Measurements from ENCODE around the gene DGKI.

DGKI gene

GRCh38 chr7:137546009-137546408, 300.8 kb downstream of the DGKI start:
- TF ChIP-seq L3MBTL2 (conservative IDR thresholded peaks at IDR 0.05) (no peak), FOXM1 (IDR thresholded peaks at IDR 0.05; ENCODE audit: borderline replicate concordance) (no peak), CTBP1 (IDR thresholded peaks at IDR 0.05; ENCODE audit: borderline replicate concordance) (no peak), ZNF384 (IDR thresholded peaks at IDR 0.05) (no peak), NFRKB (IDR thresholded peaks at IDR 0.05) (no peak), SP1 (IDR thresholded peaks at IDR 0.05) (no peak), ARNT (IDR thresholded peaks at IDR 0.05) (no peak), HDGF (IDR thresholded peaks at IDR 0.05; ENCODE audit: borderline replicate concordance) (no peak), FOXK2 (IDR thresholded peaks at IDR 0.05) (no peak), BHLHE40 (IDR thresholded peaks at IDR 0.05; ENCODE audit: borderline replicate concordance) (no peak), FOXA1 (IDR thresholded peaks at IDR 0.05) (no peak), TARDBP (IDR thresholded peaks at IDR 0.05) (no peak), SUZ12 (IDR thresholded peaks at IDR 0.05) (no peak), LEF1 (IDR thresholded peaks at IDR 0.05; ENCODE audit: borderline replicate concordance) (no peak)
- TF ChIP-seq, protein P1, sequence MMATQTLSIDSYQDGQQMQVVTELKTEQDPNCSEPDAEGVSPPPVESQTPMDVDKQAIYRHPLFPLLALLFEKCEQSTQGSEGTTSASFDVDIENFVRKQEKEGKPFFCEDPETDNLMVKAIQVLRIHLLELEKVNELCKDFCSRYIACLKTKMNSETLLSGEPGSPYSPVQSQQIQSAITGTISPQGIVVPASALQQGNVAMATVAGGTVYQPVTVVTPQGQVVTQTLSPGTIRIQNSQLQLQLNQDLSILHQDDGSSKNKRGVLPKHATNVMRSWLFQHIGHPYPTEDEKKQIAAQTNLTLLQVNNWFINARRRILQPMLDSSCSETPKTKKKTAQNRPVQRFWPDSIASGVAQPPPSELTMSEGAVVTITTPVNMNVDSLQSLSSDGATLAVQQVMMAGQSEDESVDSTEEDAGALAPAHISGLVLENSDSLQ (IDR thresholded peaks at IDR 0.05) = no peak
- ChIA-PET CTCF (no interaction called here), POLR2A (no interaction called here)
- no peak for DNase-seq (ENCODE audit: extremely low spot score)

- no peak for DNase-seq (ENCODE audit: extremely low spot score)
- POLR2A ChIA-PET = no interaction called here
- TF ChIP-seq TARDBP (IDR thresholded peaks at IDR 0.05) = no peak
- CTCF ChIA-PET = no interaction called here
Measured at GRCh38 chr7:137545059-137545716, 301.6 kb downstream of the DGKI start.

- no peak for DNase-seq (ENCODE audit: extremely low spot score)
- POLR2A ChIA-PET = no interaction called here
- no peak for TF ChIP-seq SP1 (IDR thresholded peaks at IDR 0.05)
- TF ChIP-seq LEF1 (IDR thresholded peaks at IDR 0.05; ENCODE audit: borderline replicate concordance) = no peak
- TF ChIP-seq L3MBTL2 (conservative IDR thresholded peaks at IDR 0.05) = no peak
- TF ChIP-seq SUZ12 (IDR thresholded peaks at IDR 0.05) = no peak
- TF ChIP-seq ZNF384 (IDR thresholded peaks at IDR 0.05) = no peak
- no peak for TF ChIP-seq FOXA1 (IDR thresholded peaks at IDR 0.05)
- TF ChIP-seq FOXM1 (IDR thresholded peaks at IDR 0.05; ENCODE audit: borderline replicate concordance) = no peak
- TF ChIP-seq, protein P1 (IDR thresholded peaks at IDR 0.05) = no peak
- no peak for TF ChIP-seq TARDBP (IDR thresholded peaks at IDR 0.05)
- TF ChIP-seq CTBP1 (IDR thresholded peaks at IDR 0.05; ENCODE audit: borderline replicate concordance) = no peak
- no peak for TF ChIP-seq FOXK2 (IDR thresholded peaks at IDR 0.05)
- TF ChIP-seq ELF4 (IDR thresholded peaks at IDR 0.05) = no peak
- TF ChIP-seq HDGF (IDR thresholded peaks at IDR 0.05; ENCODE audit: borderline replicate concordance) = no peak
- no peak for TF ChIP-seq NFRKB (IDR thresholded peaks at IDR 0.05)
- TF ChIP-seq BHLHE40 (IDR thresholded peaks at IDR 0.05; ENCODE audit: borderline replicate concordance) = no peak
- no peak for TF ChIP-seq ARNT (IDR thresholded peaks at IDR 0.05)
- CTCF ChIA-PET = no interaction called here
Measured at GRCh38 chr7:137544453-137545058, 302.2 kb downstream of the DGKI start.

- POLR2A ChIA-PET = no interaction called here
- CTCF ChIA-PET = no interaction called here
- TF ChIP-seq, protein P1 (IDR thresholded peaks at IDR 0.05) = no peak
- no peak for TF ChIP-seq ELF4 (IDR thresholded peaks at IDR 0.05)
- no peak for TF ChIP-seq CTBP1 (IDR thresholded peaks at IDR 0.05; ENCODE audit: borderline replicate concordance)
- no peak for TF ChIP-seq ARNT (IDR thresholded peaks at IDR 0.05)
- no peak for TF ChIP-seq HDGF (IDR thresholded peaks at IDR 0.05; ENCODE audit: borderline replicate concordance)
- TF ChIP-seq BHLHE40 (IDR thresholded peaks at IDR 0.05; ENCODE audit: borderline replicate concordance) = no peak
- no peak for TF ChIP-seq L3MBTL2 (conservative IDR thresholded peaks at IDR 0.05)
- no peak for TF ChIP-seq SUZ12 (IDR thresholded peaks at IDR 0.05)
- no peak for DNase-seq (ENCODE audit: extremely low spot score)
Measured at GRCh38 chr7:137539111-137539715, 307.6 kb downstream of the DGKI start.

GRCh38 chr7:137538361-137538762, 308.4 kb downstream of the DGKI start:
- no peak for TF ChIP-seq NFRKB (IDR thresholded peaks at IDR 0.05)
- TF ChIP-seq ZNF384 (IDR thresholded peaks at IDR 0.05) = no peak
- no peak for TF ChIP-seq SUZ12 (IDR thresholded peaks at IDR 0.05)
- TF ChIP-seq ELF4 (IDR thresholded peaks at IDR 0.05) = no peak
- POLR2A ChIA-PET = no interaction called here
- CTCF ChIA-PET = no interaction called here

GRCh38 chr7:137535579-137535978, 311.2 kb downstream of the DGKI start:
- CTCF ChIA-PET = no interaction called here
- POLR2A ChIA-PET = no interaction called here
- no peak for DNase-seq (ENCODE audit: extremely low spot score)
- no peak for TF ChIP-seq SUZ12 (IDR thresholded peaks at IDR 0.05)
- TF ChIP-seq CTBP1 (IDR thresholded peaks at IDR 0.05; ENCODE audit: borderline replicate concordance) = no peak
- TF ChIP-seq, protein P1 (IDR thresholded peaks at IDR 0.05) = no peak
- no peak for TF ChIP-seq ZNF384 (IDR thresholded peaks at IDR 0.05)
- no peak for TF ChIP-seq ARNT (IDR thresholded peaks at IDR 0.05)
- TF ChIP-seq SP1 (IDR thresholded peaks at IDR 0.05) = no peak
- TF ChIP-seq HDGF (IDR thresholded peaks at IDR 0.05; ENCODE audit: borderline replicate concordance) = no peak
- no peak for TF ChIP-seq LEF1 (IDR thresholded peaks at IDR 0.05; ENCODE audit: borderline replicate concordance)
- TF ChIP-seq FOXA1 (IDR thresholded peaks at IDR 0.05) = no peak
- TF ChIP-seq L3MBTL2 (conservative IDR thresholded peaks at IDR 0.05) = no peak

More at GRCh38 chr7:137538361-137538762, 308.4 kb downstream of the DGKI start:
- no peak for DNase-seq (ENCODE audit: extremely low spot score)
